SK-N-SH (cell line): ENCODE results near the gene ULBP2. TPM values are rescaled to one million over a fixed set of nuclear protein-coding genes. Genes with fewer than 3 reads are reported as not detected.

ENCODE experiments used
- CTCF ChIA-PET: fragments of 300-600, 350-600 bp; formaldehyde crosslinking; extraction: SDS; loops from one replicate; lab custom pipeline; 2021; lab: Yijun Ruan, JAX
- POLR2A ChIA-PET: fragments of 350-600 bp; sonication (Branson Sonifier 250); formaldehyde crosslinking; extraction: SDS; loops from one replicate; lab custom pipeline; 2020; ENCODE audit warnings: antibody characterized with exemption, inconsistent platforms; lab: Yijun Ruan, JAX
- DNase-seq: peaks from one replicate; pipeline ENCODE4 v3.0.0; 2012
- H2AFZ ChIP-seq: fragments of 200-600 bp; sonication (generic); 2 replicates; pipeline ENCODE4 v1.8.1; 2016; ENCODE audit warnings: antibody characterized with exemption, mild to moderate bottlenecking, low read depth
- H3F3A ChIP-seq: fragments of 200-600 bp; sonication (generic); replicated peaks from 2 replicates; pipeline ENCODE3; 2016; ENCODE audit warnings: antibody characterized with exemption, mild to moderate bottlenecking; ENCODE audit not compliant: insufficient read depth
- H3K27ac ChIP-seq, 2 experiments: fragments of 200-500 bp in 1 of 2; fragments of 200-600 bp in 1 of 2; sonication (Bioruptor generic) in 1 of 2; sonication (generic), shearing (Covaris generic) in 1 of 2; 2 replicates each; pipeline versions ENCODE4 v1.5.1 to v1.6.1; 2014 to 2016; ENCODE audit warnings: low read depth in 2 of 2, inconsistent platforms in 1 of 2, low read length in 1 of 2, mild to moderate bottlenecking in 1 of 2, mixed read lengths in 1 of 2
- H3K27me3 ChIP-seq: fragments of 200-600 bp; sonication (generic), shearing (Covaris generic); 2 replicates; pipeline ENCODE4 v1.6.1; 2016; ENCODE audit warnings: mixed run types; ENCODE audit not compliant: insufficient read depth
- H3K36me3 ChIP-seq, 2 experiments: fragments of 200-500 bp in 1 of 2; fragments of 200-600 bp in 1 of 2; sonication (Bioruptor generic) in 1 of 2; sonication (generic) in 1 of 2; replicated peaks in 1 of 2; 2 replicates each; pipeline versions ENCODE3 to v1.5.1; 2014 to 2016; ENCODE audit warnings: low read length in 1 of 2, mild to moderate bottlenecking in 1 of 2; ENCODE audit not compliant: insufficient read depth in 2 of 2, control insufficient read depth in 1 of 2
- H3K4me1 ChIP-seq, 2 experiments: fragments of 200-500 bp in 1 of 2; fragments of 200-600 bp in 1 of 2; sonication (Bioruptor generic) in 1 of 2; sonication (generic), shearing (Covaris generic) in 1 of 2; 2 replicates each; pipeline versions ENCODE4 v1.5.1 to v1.6.1; 2014 to 2016; ENCODE audit warnings: low read depth in 1 of 2, low read length in 1 of 2, mixed run types in 1 of 2; ENCODE audit not compliant: insufficient read depth in 2 of 2, control insufficient read depth in 1 of 2
- H3K4me2 ChIP-seq: fragments of 200-600 bp; sonication (generic), shearing (Covaris generic); 2 replicates; pipeline ENCODE4 v1.6.1; 2017; ENCODE audit warnings: mixed run types
- H3K4me3 ChIP-seq, 2 experiments: fragments of 200-500 bp in 1 of 2; fragments of 200-600 bp in 1 of 2; sonication (Bioruptor generic) in 1 of 2; sonication (generic), shearing (Covaris generic) in 1 of 2; 2 replicates each; pipeline versions ENCODE4 v1.5.1 to v1.8.1; 2014 to 2016; ENCODE audit warnings: low read depth in 2 of 2, inconsistent platforms in 1 of 2, low read length in 1 of 2, mild to moderate bottlenecking in 1 of 2, mixed read lengths in 1 of 2, moderate library complexity in 1 of 2
- H3K79me2 ChIP-seq: fragments of 200-600 bp; sonication (generic); 2 replicates; pipeline ENCODE4 v1.8.1; 2017; ENCODE audit warnings: mild to moderate bottlenecking; ENCODE audit not compliant: insufficient read depth
- H3K9ac ChIP-seq: fragments of 200-600 bp; sonication (generic); 2 replicates; pipeline ENCODE4 v1.6.1; 2017; ENCODE audit warnings: mixed run types
- H3K9me2 ChIP-seq: fragments of 200-600 bp; sonication (generic); 2 replicates; pipeline ENCODE4 v1.6.1; 2017; ENCODE audit warnings: mixed run types
- H3K9me3 ChIP-seq: fragments of 200-600 bp; sonication (generic); 2 replicates; pipeline ENCODE4 v1.6.1; 2017; ENCODE audit warnings: mixed run types, mild to moderate bottlenecking, moderate library complexity
- H4K20me1 ChIP-seq: fragments of 200-600 bp; sonication (generic); 2 replicates; pipeline ENCODE4 v1.6.1; 2017; ENCODE audit warnings: mild to moderate bottlenecking, mixed run types; ENCODE audit not compliant: insufficient read depth
- FOSL2 ChIP-seq: IDR thresholded peaks from 2 replicates; pipeline ENCODE4 v1.4.0; 2012; ENCODE audit warnings: low read depth, mild to moderate bottlenecking, moderate library complexity, borderline replicate concordance
- FOXJ3 ChIP-seq: sonication (generic); formaldehyde crosslinking; IDR thresholded peaks from 2 replicates; pipeline ENCODE4 v1.5.1; 2020; ENCODE audit warnings: mild to moderate bottlenecking, missing genetic modification reagents
- JUND ChIP-seq: IDR thresholded peaks from 2 replicates; pipeline ENCODE4 v1.4.0; 2012
- NFIC ChIP-seq: IDR thresholded peaks from 2 replicates; pipeline ENCODE4 v1.4.0; 2012; ENCODE audit warnings: borderline replicate concordance
- NRF1 ChIP-seq: IDR thresholded peaks from 2 replicates; pipeline ENCODE4 v1.6.1; 2012; ENCODE audit warnings: low read depth, mild to moderate bottlenecking, low read length
- PBX3 ChIP-seq: IDR thresholded peaks from 2 replicates; pipeline ENCODE4; 2012
- POLR2AphosphoS5 ChIP-seq: IDR thresholded peaks from 2 replicates; pipeline ENCODE4 v1.6.1; 2012; ENCODE audit warnings: low read depth, low read length
- REST ChIP-seq: IDR thresholded peaks from 2 replicates; pipeline ENCODE4 v1.6.1; 2012; ENCODE audit warnings: mild to moderate bottlenecking, low read depth, low read length, moderate library complexity
- whole genome bisulfite sequencing: methylation state at CpG from one replicate; pipeline ENCODE4 v1.1.6; 2017; ENCODE audit warnings: low lambda C conversion rate; 5-methylcytosine and 5-hydroxymethylcytosine counted together
- polyA plus RNA-seq, 3 experiments: library from polyadenylated mRNA; depleted of rRNA; stranded (reverse); fragments of >200 nt; gene quantifications; 2 replicates each; pipeline ENCODE4 v1.2.3, GENCODE V29; 2012
- TF ChIP-seq, protein P1 (sequence below): IDR thresholded peaks from 2 replicates; pipeline ENCODE4 v1.4.0; 2012; ENCODE audit warnings: low read depth

The ULBP2 gene
- polyA plus RNA-seq, 1 of the 3 experiments (the other 2 are of a cell fraction) = 5.0 TPM

DNA sequence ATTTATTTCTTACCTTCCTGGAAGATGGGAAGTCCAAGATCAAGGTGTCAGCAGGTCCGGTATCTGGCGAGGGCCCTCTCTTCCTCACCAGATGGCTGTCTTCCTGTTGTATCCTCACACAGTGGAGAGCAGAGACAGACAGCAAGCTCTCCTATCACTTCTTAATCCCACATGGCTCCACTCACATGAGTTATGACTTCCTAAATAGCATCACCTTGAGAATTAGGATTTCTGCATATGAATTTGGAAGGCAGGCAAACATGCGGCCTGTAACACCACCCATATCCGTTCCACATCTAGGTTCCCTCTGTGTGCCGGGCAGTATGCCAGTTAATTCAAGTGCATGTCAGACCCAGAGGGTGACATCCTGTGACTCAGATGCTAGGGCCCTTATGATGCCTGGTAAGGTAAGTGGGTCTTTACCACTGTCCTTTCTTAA lies 46.0 kb upstream of the ULBP2 start:
- Histone ChIP-seq H3K4me2 (peak overlapping the region; percentile 73), H3K4me1 (peaks cover 5 to 21% of the 10 kb centered on the region in 2 experiments; a peak in 3 of 4 replicates), H4K20me1 (no peaks in the 10 kb centered on the region), H3K27me3 (no peaks in the 10 kb centered on the region), H3K9me2 (no peaks in the 10 kb centered on the region), H3K4me3 (no peak overlapping the region), H3F3A (peaks cover 24% of the 10 kb centered on the region), H3K36me3 (no peaks in the 10 kb centered on the region), H3K9ac (no peak overlapping the region), H3K27ac (peak overlapping the region; percentile 17 to 84; a peak in 3 of 4 replicates), H3K79me2 (no peaks in the 10 kb centered on the region), H2AFZ (peak overlapping the region; percentile 49), H3K9me3 (no peaks in the 10 kb centered on the region)
- peak; percentile 44 for DNase-seq
- CTCF ChIA-PET = no interaction called here
- TF ChIP-seq NFIC (peak; percentile 61), FOSL2 (peak; percentile 36; the same call in 1 of the 2 replicates), NRF1 (no peak), POLR2AphosphoS5 (no peak)
- TF ChIP-seq, protein P1, sequence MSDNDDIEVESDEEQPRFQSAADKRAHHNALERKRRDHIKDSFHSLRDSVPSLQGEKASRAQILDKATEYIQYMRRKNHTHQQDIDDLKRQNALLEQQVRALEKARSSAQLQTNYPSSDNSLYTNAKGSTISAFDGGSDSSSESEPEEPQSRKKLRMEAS = peak; percentile 37
- TF ChIP-seq, all 33 proteins: peak for 3
- 53% methylated on average over 5 of the region's 5 CpGs for WGBS
- POLR2A ChIA-PET = no interaction called here

DNA sequence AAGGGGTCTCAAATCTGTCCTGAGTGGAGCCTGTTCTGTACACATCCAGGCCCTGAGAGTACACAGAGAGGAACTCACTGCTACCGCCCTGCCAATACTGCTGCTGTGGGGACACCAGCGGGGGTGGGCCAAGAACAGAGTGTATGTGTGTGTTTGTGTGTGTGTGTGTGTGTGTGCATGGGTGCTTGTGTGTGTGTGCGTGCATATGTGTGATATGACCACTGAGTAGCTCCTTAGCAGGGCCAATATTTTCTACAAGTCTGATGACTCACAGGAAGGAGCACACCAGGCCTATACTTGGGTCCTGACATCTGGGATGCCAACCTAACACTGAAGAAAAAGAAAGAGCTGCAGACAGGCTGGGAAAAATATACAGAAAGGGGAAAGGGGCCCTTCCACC lies 45.3 kb upstream of the ULBP2 start:
- Histone ChIP-seq H3K4me3 (peak overlapping the region in 1 of 2 experiments; percentile 59; a peak in 1 of 4 replicates), H3K4me2 (peak overlapping the region; percentile 73), H4K20me1 (no peaks in the 10 kb centered on the region), H3F3A (peaks cover 24% of the 10 kb centered on the region), H3K9ac (peak overlapping the region; percentile 44; the same call in 1 of the 2 replicates), H3K9me3 (no peaks in the 10 kb centered on the region), H3K79me2 (no peaks in the 10 kb centered on the region), H3K27me3 (no peaks in the 10 kb centered on the region), H3K36me3 (no peaks in the 10 kb centered on the region), H2AFZ (peak overlapping the region; percentile 84; the same call in 1 of the 2 replicates), H3K9me2 (no peaks in the 10 kb centered on the region)
- DNase-seq = no peak
- CTCF ChIA-PET = no interaction called here
- POLR2A ChIA-PET = no interaction called here
- no peak for TF ChIP-seq PBX3
- peak; percentile 22; the same call in 1 of the 2 replicates for TF ChIP-seq FOSL2
- peak; percentile 13; the same call in 1 of the 2 replicates for TF ChIP-seq JUND
- no peak for TF ChIP-seq FOXJ3 (CRISPR knock-in tag)
- TF ChIP-seq REST = no peak
- TF ChIP-seq, all 33 proteins: peak for 2
- WGBS = 88% methylated on average over 3 of the region's 3 CpGs
- peaks cover 5 to 21% of the 10 kb centered on the region in 2 experiments; a peak in 3 of 4 replicates for H3K4me1 ChIP-seq
- H3K27ac ChIP-seq = peak overlapping the region in 1 of 2 experiments; percentile 84; a peak in 3 of 4 replicates
